Hepatocyte (in vitro differentiated cells): ENCODE measurements around the gene BLOC1S1. TPM values are rescaled to one million over a fixed set of nuclear protein-coding genes. Genes with fewer than 3 reads are reported as not detected.

Source experiments
- DNase-seq: peaks from one replicate; pipeline ENCODE4 v3.0.0-alpha.2; 2016; ENCODE audit warnings: low spot score
- H2AFZ ChIP-seq: fragments of 200-600 bp; sonication (generic); 2 replicates; pipeline ENCODE4 v1.6.0; 2016; ENCODE audit warnings: antibody characterized with exemption, mild to moderate bottlenecking
- H3K27ac ChIP-seq: fragments of 200-600 bp; sonication (generic); 2 replicates; pipeline ENCODE4 v1.5.1; 2016; ENCODE audit warnings: mild to moderate bottlenecking
- H3K27me3 ChIP-seq: fragments of 200-600 bp; sonication (generic); 2 replicates; pipeline ENCODE4 v1.6.1; 2016
- H3K36me3 ChIP-seq: fragments of 200-600 bp; sonication (generic); replicated peaks from 2 replicates; pipeline ENCODE4 v1.5.1; 2016; ENCODE audit warnings: low read depth; ENCODE audit not compliant: insufficient read depth
- H3K4me1 ChIP-seq: fragments of 200-600 bp; sonication (generic); 2 replicates; pipeline ENCODE4 v1.5.1; 2016; ENCODE audit warnings: mild to moderate bottlenecking, moderate library complexity; ENCODE audit not compliant: insufficient read depth
- H3K4me2 ChIP-seq: fragments of 200-600 bp; sonication (generic); 2 replicates; pipeline ENCODE4 v1.6.0; 2016
- H3K4me3 ChIP-seq: fragments of 200-600 bp; sonication (generic); 2 replicates; pipeline ENCODE4 v1.5.1; 2016; ENCODE audit warnings: mild to moderate bottlenecking
- H3K79me2 ChIP-seq: fragments of 200-600 bp; sonication (generic); 2 replicates; pipeline ENCODE4 v1.6.0; 2017; ENCODE audit warnings: mild to moderate bottlenecking
- H3K9me2 ChIP-seq: fragments of 200-600 bp; sonication (generic); replicated peaks from 2 replicates; pipeline ENCODE4 v1.6.0; 2017; ENCODE audit warnings: mild to moderate bottlenecking; ENCODE audit not compliant: insufficient read depth
- H3K9me3 ChIP-seq: fragments of 200-600 bp; sonication (generic); 2 replicates; pipeline ENCODE4 v1.5.1; 2016; ENCODE audit warnings: low read depth, mild to moderate bottlenecking
- H4K20me1 ChIP-seq: fragments of 200-600 bp; sonication (generic); 2 replicates; pipeline ENCODE4 v1.6.0; 2016; ENCODE audit warnings: mild to moderate bottlenecking; ENCODE audit not compliant: insufficient read depth, poor library complexity, severe bottlenecking
- CTCF ChIP-seq: fragments of 200-600 bp; sonication (generic); IDR thresholded peaks from 2 replicates; pipeline ENCODE4 v1.5.1; 2016; ENCODE audit warnings: antibody characterized with exemption, mild to moderate bottlenecking; ENCODE audit not compliant: poor library complexity
- EZH2 ChIP-seq: fragments of 200-600 bp; sonication (generic); IDR thresholded peaks from 2 replicates; pipeline ENCODE4 v1.6.1; 2016; ENCODE audit warnings: antibody characterized with exemption, mild to moderate bottlenecking, borderline replicate concordance
- EZH2phosphoT487 ChIP-seq: fragments of 200-600 bp; sonication (generic); IDR thresholded peaks from one replicate; pipeline ENCODE4 v1.6.1; 2018; ENCODE audit warnings: antibody characterized with exemption, mild to moderate bottlenecking, low read depth, moderate library complexity; ENCODE audit not compliant: unreplicated experiment, severe bottlenecking
- WGBS: methylation state at CpG from one replicate; pipeline ENCODE4 v1.1.6; 2016; ENCODE audit warnings: low lambda C conversion rate; ENCODE audit errors: missing lambda C conversion rate; 5-methylcytosine and 5-hydroxymethylcytosine counted together
- polyA plus RNA-seq: library from polyadenylated mRNA; unstranded; fragments of >200 nt; fragmentation: Nextera tagmentation; extraction: Ambion mirVana; gene quantifications from 2 replicates; pipeline ENCODE4 v1.2.1, GENCODE V29; 2016
- total RNA-seq: library from RNA; depleted of rRNA; stranded (reverse); fragments of >200 nt; gene quantifications from 2 replicates; pipeline ENCODE4 v1.2.3, GENCODE V29; 2014

Gene BLOC1S1
- total and polyA plus RNA-seq, 2 experiments from 2014 or later: 159 to 236 TPM

- Histone ChIP-seq H3K4me1 (peaks cover 11% of the 10 kb centered on the region), H3K27me3 (no peaks in the 10 kb centered on the region), H4K20me1 (no peaks in the 10 kb centered on the region), H3K9me2 (no peaks in the 10 kb centered on the region), H3K9me3 (no peaks in the 10 kb centered on the region), H3K4me2 (no peak overlapping the region), H3K36me3 (no peaks in the 10 kb centered on the region), H3K79me2 (peaks cover 1% of the 10 kb centered on the region), H3K27ac (no peak overlapping the region), H3K4me3 (no peak overlapping the region), H2AFZ (no peak overlapping the region)
- no peak for TF ChIP-seq CTCF
- TF ChIP-seq EZH2: no peak
- no peak for TF ChIP-seq EZH2phosphoT487
- no peak for DNase-seq
- WGBS: 79% methylated on average over 2 of the region's 2 CpGs
Observed at GRCh38 chr12:55739025-55739378, 23.2 kb downstream of the BLOC1S1 start.

GRCh38 chr12:55741931-55742680 is 26.3 kb downstream of the BLOC1S1 start:
- WGBS: 48% methylated on average over 3 of the region's 3 CpGs
- DNase-seq: no peak

GRCh38 chr12:55742719-55743405 is 27.0 kb downstream of the BLOC1S1 start, which contains the start of gene GDF11:
Gene GDF11, plus strand, starts transcription at chr12:55743122. Its CDS starts 195 bp downstream, at chr12:55743317.
- H3K36me3 ChIP-seq: no peaks in the 10 kb centered on the region
- WGBS: under 1% methylated on average over 17 of the region's 53 CpGs
- TF ChIP-seq EZH2phosphoT487 (no peak), CTCF (no peak), EZH2 (no peak)

More at GRCh38 chr12:55741931-55742680, 26.3 kb downstream of the BLOC1S1 start:
- peak overlapping the region; percentile 78 for H3K4me2 ChIP-seq
- H3K4me3 ChIP-seq: peak overlapping the region; percentile 34
- no peaks in the 10 kb centered on the region for H3K9me3 ChIP-seq
- H3K27me3 ChIP-seq: no peaks in the 10 kb centered on the region
- H3K36me3 ChIP-seq: no peaks in the 10 kb centered on the region
- H4K20me1 ChIP-seq: no peaks in the 10 kb centered on the region
- no peaks in the 10 kb centered on the region for H3K9me2 ChIP-seq
- H3K4me1 ChIP-seq: peaks cover 28% of the 10 kb centered on the region
- H3K27ac ChIP-seq: peak overlapping the region; percentile 88
- peaks cover 12% of the 10 kb centered on the region for H3K79me2 ChIP-seq
- peak overlapping the region; percentile 71 for H2AFZ ChIP-seq
- TF ChIP-seq CTCF (no peak), EZH2 (no peak), EZH2phosphoT487 (no peak)

More at GRCh38 chr12:55742719-55743405, 27.0 kb downstream of the BLOC1S1 start, which contains the start of gene GDF11:
- H3K27me3 ChIP-seq: no peaks in the 10 kb centered on the region
- H3K4me1 ChIP-seq: peaks cover 21% of the 10 kb centered on the region
- H3K79me2 ChIP-seq: peaks cover 18% of the 10 kb centered on the region
- H3K9me3 ChIP-seq: no peaks in the 10 kb centered on the region
- peak within 1 kb of the TSS; percentile 97 for H3K4me2 ChIP-seq
- H2AFZ ChIP-seq: peak within 1 kb of the TSS; percentile 71
- H3K9me2 ChIP-seq: no peaks in the 10 kb centered on the region
- peak within 1 kb of the TSS; percentile 88 for H3K27ac ChIP-seq
- H4K20me1 ChIP-seq: no peaks in the 10 kb centered on the region
- peak within 1 kb of the TSS; percentile 99 for H3K4me3 ChIP-seq
- peak; percentile 93 for DNase-seq
